Astrocyte of the hippocampus (primary cell): ENCODE data around the gene CDIP1.
A peak's percentile ranks its signal among the peaks of the same experiment; 100 is the strongest.
"Not testable (repeated sequence)": the region's sequence is repeated elsewhere in the genome, so short reads cannot be mapped to it uniquely, and the experiment has no call there.

Experiments used
- DNase-seq: peaks from one replicate; pipeline ENCODE4 v3.0.0; 2011; ENCODE audit warnings: low read depth, low spot score

Gene CDIP1

GRCh38 chr16:4538350-4539235, at the start of gene CDIP1:
CDIP1 (minus strand) TSS chr16:4538773; CDS start chr16:4514130, 24,643 bp downstream.
- DNase-seq: peak; percentile 99

DNA sequence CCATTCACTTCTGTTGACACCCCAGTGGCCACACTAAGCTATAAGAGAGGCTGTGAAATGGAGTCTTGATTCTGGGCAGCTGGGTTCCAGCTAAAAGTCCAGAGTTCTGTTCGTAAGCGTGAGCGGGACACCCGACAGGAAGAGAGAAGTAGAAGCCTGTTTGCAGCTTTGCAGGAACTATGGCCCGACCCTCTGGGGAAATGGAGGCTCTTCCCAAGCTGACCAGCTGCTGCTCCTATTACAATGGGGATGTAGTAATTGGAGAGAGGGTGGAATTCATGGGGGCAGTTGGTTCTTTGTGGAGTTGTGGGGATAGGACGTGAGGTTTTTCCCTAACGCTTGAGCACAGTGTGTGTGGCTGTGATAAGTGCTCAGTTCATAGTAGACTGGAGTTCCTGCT, 47.7 kb upstream of the CDIP1 start:
- no peak for DNase-seq

- DNase-seq: no peak
Measured at GRCh38 chr16:4583906-4584305, 45.3 kb upstream of the CDIP1 start.

- peak; percentile 65 for DNase-seq
Measured at GRCh38 chr16:4580250-4580649, 41.7 kb upstream of the CDIP1 start.

- DNase-seq: no peak
Measured at GRCh38 chr16:4578961-4579530, 40.5 kb upstream of the CDIP1 start.

DNA sequence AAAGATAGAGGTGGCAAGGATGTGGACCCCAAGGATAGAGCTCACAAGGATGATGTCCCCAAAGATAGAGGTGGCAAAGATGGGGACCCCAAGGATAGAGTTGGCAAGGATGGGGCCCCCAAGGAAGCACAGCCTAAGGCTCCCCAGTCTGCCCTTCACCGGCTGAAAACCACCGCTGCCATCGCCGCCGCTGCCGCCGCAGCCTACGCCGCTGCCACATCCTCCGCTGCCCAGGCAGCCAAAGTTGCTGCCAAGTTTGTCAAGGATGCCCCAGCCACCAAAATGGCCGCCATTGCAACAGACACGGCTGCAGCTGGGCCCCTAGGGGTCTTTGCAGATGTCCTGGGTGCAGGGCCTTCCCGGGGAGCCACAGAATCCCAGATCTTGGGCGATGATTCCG, 37.4 kb upstream of the CDIP1 start:
- DNase-seq: no peak

DNA sequence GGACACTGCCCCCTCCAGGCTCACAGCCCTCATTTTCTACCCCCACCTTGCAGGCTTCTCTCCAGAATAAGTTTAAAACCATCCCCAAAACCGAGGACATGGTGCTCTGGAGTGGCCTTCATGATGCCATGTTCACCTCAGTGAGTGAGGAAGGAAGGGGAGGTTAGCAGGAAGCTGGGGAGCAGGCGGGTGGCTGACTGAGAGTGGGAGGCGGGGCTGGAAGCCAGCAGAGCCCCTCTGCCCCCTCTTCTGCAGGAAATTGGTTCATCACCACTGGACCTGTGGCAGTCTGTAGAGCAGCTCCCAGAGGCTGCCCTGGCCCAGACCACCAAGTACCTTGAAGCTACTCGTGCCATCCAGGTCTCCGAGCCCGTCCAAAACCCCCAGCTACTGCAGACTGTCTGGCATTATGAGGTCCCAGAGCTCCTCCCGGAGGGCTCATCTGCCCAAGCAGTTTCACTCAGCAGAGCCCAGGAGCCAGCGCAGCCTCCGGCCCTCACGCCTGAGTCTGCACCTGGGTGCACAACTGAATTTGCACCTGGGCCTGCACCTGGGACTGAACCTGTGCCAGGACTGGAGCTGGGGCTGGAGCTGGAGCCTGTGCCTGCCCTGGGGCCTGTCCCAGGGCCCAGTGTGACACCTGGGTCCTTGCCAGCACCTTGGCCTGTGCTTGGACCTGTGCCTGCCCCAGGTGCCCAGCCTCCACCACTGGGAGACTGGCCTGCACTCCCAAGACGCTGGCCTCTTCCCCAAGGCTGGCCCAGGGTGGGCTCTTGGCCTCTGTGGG, 36.5 kb upstream of the CDIP1 start:
- no peak for DNase-seq

DNA sequence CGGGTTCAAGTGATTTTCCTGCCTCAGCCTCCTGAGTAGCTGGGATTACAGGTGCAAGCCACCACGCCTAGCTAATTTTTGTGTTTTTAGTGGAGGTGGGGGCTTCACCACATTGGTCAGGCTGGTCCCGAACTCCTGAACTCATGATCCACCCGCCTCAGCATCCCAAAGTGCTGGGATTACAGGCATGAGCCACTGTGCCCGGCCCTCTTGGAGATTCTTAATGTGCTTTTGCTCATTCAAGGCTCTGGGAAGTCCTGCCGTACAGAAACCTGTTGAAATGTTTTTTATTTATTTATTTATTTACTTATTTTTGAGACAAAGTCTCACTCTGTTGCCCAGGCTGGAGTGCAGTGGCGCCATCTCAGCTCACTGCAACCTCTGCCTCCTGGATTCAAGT, 35.4 kb upstream of the CDIP1 start:
- DNase-seq: not testable (repeated sequence)

DNA sequence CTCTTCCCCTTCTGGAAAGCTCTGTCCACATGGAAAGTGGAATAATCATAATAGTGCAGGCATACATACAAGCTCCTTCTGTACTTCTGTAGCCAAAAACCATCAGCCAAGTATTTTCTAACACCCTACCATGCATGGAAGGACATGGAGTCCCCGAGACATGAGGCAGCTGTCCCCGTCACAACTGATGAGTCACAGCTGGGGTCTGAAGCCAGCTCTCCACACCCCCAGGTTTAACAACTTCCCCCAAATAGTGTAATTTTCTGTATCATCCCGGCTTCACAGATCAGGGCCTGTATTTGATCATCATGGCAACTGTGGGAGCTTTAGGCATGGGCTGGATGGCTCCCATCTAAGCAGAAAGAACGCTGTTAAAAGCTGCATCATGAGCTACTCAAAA, 34.1 kb upstream of the CDIP1 start:
- no peak for DNase-seq

DNA sequence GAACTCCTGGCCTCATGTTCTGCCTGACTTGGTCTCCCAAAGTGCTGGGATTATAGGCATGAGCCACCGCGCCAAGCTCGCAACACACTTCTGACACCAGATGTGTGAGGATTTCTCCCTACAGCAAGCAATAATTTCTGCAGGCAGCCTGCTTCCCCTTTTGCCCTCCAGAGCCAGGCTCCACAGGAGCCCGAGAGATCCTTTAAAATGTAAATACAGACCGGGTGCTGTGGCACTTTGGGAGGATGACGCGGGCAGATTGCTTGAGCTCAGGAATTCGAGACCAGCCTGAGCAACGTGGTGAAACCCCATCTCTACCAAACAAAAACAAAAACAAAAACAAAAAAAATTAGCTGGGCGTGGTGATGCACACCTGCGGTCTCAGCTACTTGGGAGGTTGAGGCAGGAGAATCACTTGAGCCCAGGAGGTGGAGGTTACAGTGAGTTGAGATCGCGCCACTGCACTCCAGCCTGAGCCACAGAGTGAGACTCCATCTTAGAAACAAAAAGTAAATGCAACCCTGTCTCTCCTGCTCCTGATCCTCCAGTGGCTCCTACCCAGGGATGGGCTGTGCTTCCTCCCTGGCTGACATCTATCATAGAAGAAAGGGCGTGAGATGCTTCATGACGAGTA, 32.2 kb upstream of the CDIP1 start:
- no peak for DNase-seq

- DNase-seq: no peak
Measured at GRCh38 chr16:4570086-4570485, 31.5 kb upstream of the CDIP1 start.

DNA sequence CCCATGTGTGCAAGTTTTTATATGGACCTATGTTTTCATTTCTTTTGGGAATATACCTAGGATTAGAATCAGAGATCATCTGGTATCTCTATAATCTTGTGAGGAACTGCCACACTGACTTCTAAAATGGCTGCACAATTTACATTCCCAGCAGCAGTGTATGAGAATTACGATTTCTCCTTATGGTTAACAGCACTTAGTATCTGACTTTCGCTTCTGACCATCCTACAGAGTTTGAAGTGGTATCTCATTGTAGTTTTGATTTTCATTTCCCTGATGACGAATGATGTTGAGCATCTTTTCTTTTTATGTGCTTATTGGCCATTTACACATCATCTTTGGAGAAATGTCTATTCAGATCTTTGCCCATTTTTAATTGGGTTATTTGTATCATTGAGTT, 27.6 kb upstream of the CDIP1 start:
- no peak for DNase-seq

- DNase-seq: no peak
Measured at GRCh38 chr16:4564661-4565267, 26.2 kb upstream of the CDIP1 start.

DNA sequence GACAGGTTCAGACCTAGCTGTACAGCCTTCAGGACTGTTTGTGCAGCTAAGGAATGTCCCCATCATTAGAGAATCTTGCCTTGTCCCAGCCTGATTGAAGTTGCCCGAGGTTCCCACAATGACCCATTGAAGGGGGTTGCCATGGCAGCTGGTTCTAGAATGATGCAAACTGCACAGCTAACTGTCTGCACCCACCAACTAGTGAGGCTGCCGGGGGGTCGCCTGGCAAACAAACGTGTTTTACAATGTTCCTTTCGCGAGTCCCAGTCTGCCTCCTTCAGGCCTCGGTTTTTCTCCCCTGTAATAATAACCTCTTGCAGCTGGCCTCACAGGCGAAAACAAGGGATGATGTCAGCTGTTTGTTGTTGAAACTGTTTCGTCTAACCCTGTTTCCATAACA, 23.0 kb upstream of the CDIP1 start:
- peak; percentile 22 for DNase-seq

- DNase-seq: no peak
Measured at GRCh38 chr16:4557973-4558372, 19.4 kb upstream of the CDIP1 start.

- DNase-seq: no peak
Measured at GRCh38 chr16:4556580-4556979, 18.0 kb upstream of the CDIP1 start.

- DNase-seq: peak; percentile 40
Measured at GRCh38 chr16:4556112-4556511, 17.5 kb upstream of the CDIP1 start, which contains the start of gene C16orf96. C16orf96 (plus strand) TSS chr16:4556340; CDS start chr16:4556490, 150 bp downstream.

- DNase-seq: no peak
Measured at GRCh38 chr16:4552541-4552940, 14.0 kb upstream of the CDIP1 start.

DNA sequence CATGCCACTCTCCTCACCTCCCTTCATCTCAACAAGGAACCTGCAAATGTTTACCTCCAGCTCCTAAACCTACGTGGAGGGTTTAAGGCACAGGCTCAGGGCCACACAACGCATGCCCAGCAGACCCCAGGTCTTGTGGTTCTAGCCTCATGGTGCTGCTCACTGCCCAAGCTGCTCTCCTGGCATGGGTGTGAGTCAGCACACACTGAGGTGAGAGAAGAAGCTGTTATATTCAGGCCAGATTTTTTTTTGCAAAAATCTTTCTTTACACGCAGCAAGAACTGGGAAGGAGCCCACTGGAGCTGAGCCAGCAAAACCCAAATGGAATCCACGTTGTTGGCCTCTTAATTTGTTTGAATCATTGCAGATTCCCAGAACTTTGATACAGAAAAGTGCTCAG, 12.0 kb upstream of the CDIP1 start:
- peak; percentile 23 for DNase-seq

GRCh38 chr16:4548124-4548523, 9.6 kb upstream of the CDIP1 start:
- DNase-seq: no peak

GRCh38 chr16:4544473-4544872, 5.9 kb upstream of the CDIP1 start:
- DNase-seq: no peak
